ENCODE results near the gene TNNC2. TPM values are rescaled to one million over a fixed set of nuclear protein-coding genes. Genes with fewer than 3 reads are reported as not detected.
"Not testable (repeated sequence)": the region's sequence is repeated elsewhere in the genome, so short reads cannot be mapped to it uniquely, and the experiment has no call there.

Gene TNNC2
- total RNA-seq (1 to 10 TPM in 1 of 5 donors, under 1 TPM in 3, not detected in 1; 0.41 to 1.3 (median 0.70) TPM), total RNA-seq (0 to 0.83 (median 0.21) reads per million in 29 experiments)
- 3.3 TPM for total RNA-seq (2013)

- Histone ChIP-seq H3K27me3 (replicated peaks in 1 of 2; ENCODE audit: control insufficient read depth in 2 of 2, extremely low read depth in 1 of 2, insufficient read depth in 2 of 2, low read length in 1 of 2) (peaks cover 0 to 42% of the 10 kb centered on the region in 2 experiments), H3K4me3 (ENCODE audit: control insufficient read depth in 1 of 2, extremely low read depth in 1 of 2, low read length in 1 of 2) (no peak within 1 kb of the TSS), H3K9me3 (no peaks in the 10 kb centered on the region), H3K27ac (ENCODE audit: low read length) (no peak within 1 kb of the TSS), H3K4me1 (ENCODE audit: control insufficient read depth in 1 of 2, extremely low read depth in 1 of 2, insufficient read depth in 2 of 2, low read length in 2 of 2) (peaks cover 0 to 21% of the 10 kb centered on the region in 2 experiments), H3K36me3 (ENCODE audit: control insufficient read depth in 2 of 2, extremely low read depth in 1 of 2, insufficient read depth in 1 of 2, low read length in 1 of 2) (no peaks in the 10 kb centered on the region)
- Mint-ChIP-seq H3K4me1 (peaks cover 13 to 18% (median 15%) of the 10 kb centered on the region in 3 donors), H3K36me3 (no peaks in the 10 kb centered on the region), H3K27ac (no peak within 1 kb of the TSS), H3K4me3 (no peak within 1 kb of the TSS), H3K27me3 (peaks cover 15 to 22% of the 10 kb centered on the region in 2 donors), H3K9me3 (no peaks in the 10 kb centered on the region)
- ChIA-PET POLR2A (no interaction called here), CTCF (no interaction called here)
- WGBS (ENCODE audit: insufficient coverage): 88% methylated on average over 6 of the region's 8 CpGs
- ATAC-seq (replicated peaks in 1 of 4) (no peak), DNase-seq (no peak)
Observed at GRCh38 chr20:45827030-45827652, at the start of gene TNNC2. Gene TNNC2, minus strand, starts transcription at chr20:45827312. Its CDS starts 64 bp downstream, at chr20:45827248.

- Mint-ChIP-seq H3K36me3 (peaks cover 17% of the 10 kb centered on the region), H3K27me3 (no peaks in the 10 kb centered on the region), H3K4me3 (no peak overlapping the region), H3K27ac (no peak overlapping the region), H3K4me1 (no peaks in the 10 kb centered on the region), H3K9me3 (no peaks in the 10 kb centered on the region)
- Histone ChIP-seq H3K9me3 (no peaks in the 10 kb centered on the region), H3K36me3 (ENCODE audit: control insufficient read depth in 2 of 2, extremely low read depth in 1 of 2, insufficient read depth in 1 of 2, low read length in 1 of 2) (peaks cover 10 to 19% of the 10 kb centered on the region in 2 donors), H3K27me3 (replicated peaks in 1 of 2; ENCODE audit: control insufficient read depth in 2 of 2, extremely low read depth in 1 of 2, insufficient read depth in 2 of 2, low read length in 1 of 2) (no peaks in the 10 kb centered on the region), H3K4me3 (ENCODE audit: control insufficient read depth in 1 of 2, extremely low read depth in 1 of 2, low read length in 1 of 2) (no peak overlapping the region), H3K4me1 (ENCODE audit: control insufficient read depth in 1 of 2, extremely low read depth in 1 of 2, insufficient read depth in 2 of 2, low read length in 2 of 2) (no peaks in the 10 kb centered on the region), H3K27ac (ENCODE audit: low read length) (no peak overlapping the region)
- no peak for ATAC-seq (replicated peaks in 1 of 4)
- POLR2A ChIA-PET: no interaction called here
- 94% methylated on average over 4 of the region's 4 CpGs for WGBS (ENCODE audit: insufficient coverage)
- CTCF ChIA-PET: no interaction called here
- DNase-seq: no peak
Observed at GRCh38 chr20:45874576-45874975, 47.5 kb upstream of the TNNC2 start.

DNA sequence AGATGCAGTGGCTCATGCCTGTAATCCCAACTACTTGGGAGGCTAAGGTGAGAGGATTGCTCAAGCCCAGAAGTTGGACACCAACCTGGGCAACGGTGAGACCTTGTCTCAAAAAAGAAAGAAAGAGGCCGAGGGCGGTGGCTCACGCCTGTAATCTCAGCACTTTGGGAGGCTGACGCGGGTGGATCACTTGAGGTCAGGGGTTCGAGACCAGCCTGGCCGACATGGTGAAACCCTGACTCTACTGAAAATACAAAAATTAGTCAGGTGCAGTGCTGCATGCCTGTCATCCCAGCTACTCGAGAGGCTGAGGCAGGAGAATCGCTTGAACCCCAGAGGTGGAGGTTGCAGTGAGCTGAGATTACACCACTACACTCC lies 47.0 kb upstream of the TNNC2 start:
- CTCF ChIA-PET; H3K4me3 Mint-ChIP-seq; H3K9me3 ChIP-seq; H3K27ac ChIP-seq (ENCODE audit: low read length); ATAC-seq (replicated peaks in 1 of 4); H3K27me3 Mint-ChIP-seq; H3K27me3 ChIP-seq (replicated peaks in 1 of 2; ENCODE audit: control insufficient read depth in 2 of 2, extremely low read depth in 1 of 2, insufficient read depth in 2 of 2, low read length in 1 of 2); POLR2A ChIA-PET; H3K9me3 Mint-ChIP-seq; H3K4me1 Mint-ChIP-seq; H3K27ac Mint-ChIP-seq; DNase-seq; H3K4me3 ChIP-seq (ENCODE audit: control insufficient read depth in 1 of 2, extremely low read depth in 1 of 2, low read length in 1 of 2); H3K4me1 ChIP-seq (ENCODE audit: control insufficient read depth in 1 of 2, extremely low read depth in 1 of 2, insufficient read depth in 2 of 2, low read length in 2 of 2): not testable (repeated sequence)
- 91% methylated on average over 7 of the region's 10 CpGs for WGBS (ENCODE audit: insufficient coverage)
- H3K36me3 ChIP-seq (ENCODE audit: control insufficient read depth in 2 of 2, extremely low read depth in 1 of 2, insufficient read depth in 1 of 2, low read length in 1 of 2): peaks cover 12 to 19% of the 10 kb centered on the region in 2 donors
- peaks cover 17% of the 10 kb centered on the region for H3K36me3 Mint-ChIP-seq

DNA sequence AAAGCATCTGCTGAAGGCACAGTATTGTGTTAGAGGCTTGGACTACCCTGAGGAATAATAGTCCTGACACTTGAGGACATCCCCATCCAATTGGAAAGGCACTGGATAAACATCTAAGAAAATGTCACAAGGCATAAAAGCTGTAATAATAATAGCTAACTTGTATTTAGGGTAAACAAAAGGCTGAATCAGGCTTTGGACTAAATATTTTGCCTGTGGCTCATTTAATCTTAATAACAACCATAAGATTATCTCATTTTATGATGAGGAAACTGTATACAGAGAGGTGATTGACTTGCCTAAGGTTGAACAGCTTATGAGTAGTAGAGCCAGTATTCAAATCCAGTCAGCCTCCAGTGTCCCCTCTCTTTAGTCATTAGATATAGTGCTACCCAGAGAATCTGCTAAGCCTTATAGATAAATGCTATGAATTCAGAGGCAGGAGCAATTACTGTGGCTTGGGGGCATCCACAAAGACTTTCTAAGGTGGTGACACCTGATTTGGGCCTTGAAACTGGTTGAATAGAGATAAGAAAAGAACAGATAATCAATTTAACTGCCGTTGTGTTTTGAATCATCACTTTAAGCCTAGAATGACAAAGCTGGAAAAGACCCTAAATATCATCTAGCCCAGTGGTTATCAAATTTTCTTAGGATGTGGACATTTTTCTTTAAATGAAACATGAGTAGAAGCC lies 46.4 kb upstream of the TNNC2 start:
- WGBS (ENCODE audit: insufficient coverage): no CpG with 5 or more reads among the region's 1 CpG
- H3K4me3 Mint-ChIP-seq: no peak overlapping the region
- Histone ChIP-seq H3K27me3 (replicated peaks in 1 of 2; ENCODE audit: control insufficient read depth in 2 of 2, extremely low read depth in 1 of 2, insufficient read depth in 2 of 2, low read length in 1 of 2) (no peaks in the 10 kb centered on the region), H3K4me1 (ENCODE audit: control insufficient read depth in 1 of 2, extremely low read depth in 1 of 2, insufficient read depth in 2 of 2, low read length in 2 of 2) (no peaks in the 10 kb centered on the region), H3K36me3 (ENCODE audit: control insufficient read depth in 2 of 2, extremely low read depth in 1 of 2, insufficient read depth in 1 of 2, low read length in 1 of 2) (peaks cover 12 to 19% of the 10 kb centered on the region in 2 donors), H3K9me3 (no peaks in the 10 kb centered on the region), H3K27ac (ENCODE audit: low read length) (no peak overlapping the region), H3K4me3 (ENCODE audit: control insufficient read depth in 1 of 2, extremely low read depth in 1 of 2, low read length in 1 of 2) (no peak overlapping the region)
- H3K9me3 Mint-ChIP-seq: no peaks in the 10 kb centered on the region
- H3K27me3 Mint-ChIP-seq: no peaks in the 10 kb centered on the region
- ChIA-PET POLR2A (no interaction called here), CTCF (no interaction called here)
- peaks cover 17% of the 10 kb centered on the region for H3K36me3 Mint-ChIP-seq
- DNase-seq (no peak), ATAC-seq (replicated peaks in 1 of 4) (no peak)
- no peak overlapping the region for H3K27ac Mint-ChIP-seq
- no peaks in the 10 kb centered on the region for H3K4me1 Mint-ChIP-seq

- Histone ChIP-seq H3K36me3 (ENCODE audit: control insufficient read depth in 2 of 2, extremely low read depth in 1 of 2, insufficient read depth in 1 of 2, low read length in 1 of 2) (peaks cover 10 to 12% of the 10 kb centered on the region in 2 donors), H3K9me3 (no peaks in the 10 kb centered on the region), H3K27ac (ENCODE audit: low read length) (no peak overlapping the region), H3K27me3 (replicated peaks in 1 of 2; ENCODE audit: control insufficient read depth in 2 of 2, extremely low read depth in 1 of 2, insufficient read depth in 2 of 2, low read length in 1 of 2) (no peaks in the 10 kb centered on the region), H3K4me3 (ENCODE audit: control insufficient read depth in 1 of 2, extremely low read depth in 1 of 2, low read length in 1 of 2) (no peak overlapping the region), H3K4me1 (ENCODE audit: control insufficient read depth in 1 of 2, extremely low read depth in 1 of 2, insufficient read depth in 2 of 2, low read length in 2 of 2) (no peaks in the 10 kb centered on the region)
- H3K4me3 Mint-ChIP-seq: no peak overlapping the region
- WGBS (ENCODE audit: insufficient coverage): 100% methylated on average over 2 of the region's 4 CpGs
- H3K36me3 Mint-ChIP-seq: peaks cover 17% of the 10 kb centered on the region
- CTCF ChIA-PET: no interaction called here
- H3K4me1 Mint-ChIP-seq: no peaks in the 10 kb centered on the region
- DNase-seq (no peak), ATAC-seq (replicated peaks in 1 of 4) (no peak)
- no peaks in the 10 kb centered on the region for H3K27me3 Mint-ChIP-seq
- POLR2A ChIA-PET: no interaction called here
- no peak overlapping the region for H3K27ac Mint-ChIP-seq
- H3K9me3 Mint-ChIP-seq: no peaks in the 10 kb centered on the region
Observed at GRCh38 chr20:45872626-45873025, 45.5 kb upstream of the TNNC2 start.

DNA sequence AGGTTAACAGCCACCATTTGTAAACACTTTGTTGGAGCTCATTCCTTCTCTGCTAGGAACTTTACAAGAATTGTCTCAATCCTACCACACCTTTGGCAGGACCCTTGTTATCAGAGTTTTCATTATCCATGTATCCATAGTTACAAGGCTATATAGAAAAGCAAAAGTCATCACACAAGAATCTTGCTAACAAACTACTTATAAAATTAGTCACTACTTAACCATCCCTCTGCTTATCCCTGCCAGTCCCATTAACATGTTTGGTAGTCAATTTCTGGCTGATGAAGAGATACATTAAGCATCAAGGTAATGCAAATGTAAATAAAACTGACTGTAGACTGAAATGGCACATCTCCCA lies 40.7 kb upstream of the TNNC2 start:
- H3K36me3 Mint-ChIP-seq: peaks cover 7% of the 10 kb centered on the region
- H3K27ac Mint-ChIP-seq: no peak overlapping the region
- H3K27me3 ChIP-seq (replicated peaks in 1 of 2; ENCODE audit: control insufficient read depth in 2 of 2, extremely low read depth in 1 of 2, insufficient read depth in 2 of 2, low read length in 1 of 2): no peaks in the 10 kb centered on the region
- H3K4me1 Mint-ChIP-seq: peaks cover 0 to 2% (median 0%) of the 10 kb centered on the region in 3 donors
- ChIA-PET CTCF (no interaction called here), POLR2A (interaction anchor here in 1 of 2 donors (0.6 kb wide), 1 partner anchor 30 kb away, joined by 3 read pairs; no protein-coding TSS in a partner anchor)
- no peaks in the 10 kb centered on the region for H3K9me3 ChIP-seq
- H3K36me3 ChIP-seq (ENCODE audit: control insufficient read depth in 2 of 2, extremely low read depth in 1 of 2, insufficient read depth in 1 of 2, low read length in 1 of 2): peaks cover 0 to 6% of the 10 kb centered on the region in 2 donors
- no peaks in the 10 kb centered on the region for H3K9me3 Mint-ChIP-seq
- H3K4me3 ChIP-seq (ENCODE audit: control insufficient read depth in 1 of 2, extremely low read depth in 1 of 2, low read length in 1 of 2): no peak overlapping the region
- no peaks in the 10 kb centered on the region for H3K27me3 Mint-ChIP-seq
- DNase-seq (no peak), ATAC-seq (replicated peaks in 1 of 4) (no peak)
- no peak overlapping the region for H3K27ac ChIP-seq (ENCODE audit: low read length)
- no peak overlapping the region for H3K4me3 Mint-ChIP-seq
- H3K4me1 ChIP-seq (ENCODE audit: control insufficient read depth in 1 of 2, extremely low read depth in 1 of 2, insufficient read depth in 2 of 2, low read length in 2 of 2): no peaks in the 10 kb centered on the region
